GM21515 (cell line): Measurements from ENCODE around the gene ST8SIA4.
"Not testable (repeated sequence)": the region's sequence is repeated elsewhere in the genome, so short reads cannot be mapped to it uniquely, and the experiment has no call there.

Source experiments
- ATAC-seq: cut with Tn5 transposase; IDR thresholded peaks from one replicate; pipeline ENCODE4 v1.9.1; 2021; ENCODE audit not compliant: unreplicated experiment

ST8SIA4 gene

DNA sequence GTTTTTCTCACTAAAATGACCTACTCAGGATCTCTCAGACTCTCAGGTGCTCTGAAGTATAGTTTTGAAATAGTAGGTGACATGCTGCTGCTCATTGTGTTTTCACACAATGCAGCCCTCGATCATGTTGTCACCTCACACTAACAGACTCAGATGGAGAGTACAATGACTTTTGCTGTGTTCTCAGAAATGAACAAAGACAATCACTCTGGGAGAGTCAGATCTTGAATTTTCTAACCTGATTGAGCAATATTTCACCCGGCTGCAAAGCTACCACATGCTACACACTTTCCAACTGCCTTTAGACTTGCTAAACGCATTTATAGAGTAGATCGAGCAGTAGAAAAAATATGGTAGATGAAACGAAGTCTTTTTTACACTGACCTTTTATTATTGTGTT lies 113.4 kb downstream of the ST8SIA4 start:
- ATAC-seq: no peak

DNA sequence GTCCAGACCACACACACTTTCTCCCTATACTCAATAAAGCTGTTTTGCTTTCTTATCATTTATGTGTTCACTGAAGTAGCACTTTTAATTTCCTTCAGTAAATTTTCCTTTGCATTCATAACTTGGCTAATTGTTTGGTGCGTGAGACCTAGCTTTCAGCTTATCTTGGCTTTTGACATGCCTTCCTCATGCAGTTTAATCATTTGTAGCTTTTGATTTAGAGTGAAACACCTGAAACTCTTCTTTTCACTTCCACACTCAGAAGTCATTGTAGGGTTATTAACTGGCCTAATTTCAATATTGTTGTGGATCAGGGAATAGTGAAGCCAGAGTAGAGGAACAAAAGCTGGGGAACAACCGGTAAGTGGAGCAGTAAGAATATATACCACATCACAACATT lies 114.7 kb downstream of the ST8SIA4 start:
- ATAC-seq: no peak

DNA sequence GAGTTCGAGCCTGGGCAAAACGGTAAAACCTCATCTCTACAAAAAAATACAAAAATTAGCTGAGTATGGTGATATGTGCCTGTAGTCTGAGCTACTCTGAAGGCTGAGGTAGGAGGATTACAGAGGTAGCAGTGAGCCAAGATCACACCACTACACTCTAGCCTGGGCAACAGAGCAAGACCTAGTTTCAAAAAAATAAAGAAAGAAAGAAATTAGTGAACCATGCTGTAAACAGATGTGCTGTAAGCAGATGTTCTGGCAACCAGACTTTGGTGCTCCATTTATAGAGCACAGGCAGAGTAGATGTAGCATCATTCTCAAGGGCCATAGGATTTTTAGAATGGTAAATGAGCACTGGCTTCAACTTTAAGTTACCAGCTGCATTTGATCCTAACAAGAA lies 115.4 kb downstream of the ST8SIA4 start:
- ATAC-seq: peak; percentile 73

- ATAC-seq: not testable (repeated sequence)
Measured at GRCh38 chr5:100785536-100785935, 117.5 kb downstream of the ST8SIA4 start.

- peak; percentile 80 for ATAC-seq
Measured at GRCh38 chr5:100780376-100780870, 122.7 kb downstream of the ST8SIA4 start.

DNA sequence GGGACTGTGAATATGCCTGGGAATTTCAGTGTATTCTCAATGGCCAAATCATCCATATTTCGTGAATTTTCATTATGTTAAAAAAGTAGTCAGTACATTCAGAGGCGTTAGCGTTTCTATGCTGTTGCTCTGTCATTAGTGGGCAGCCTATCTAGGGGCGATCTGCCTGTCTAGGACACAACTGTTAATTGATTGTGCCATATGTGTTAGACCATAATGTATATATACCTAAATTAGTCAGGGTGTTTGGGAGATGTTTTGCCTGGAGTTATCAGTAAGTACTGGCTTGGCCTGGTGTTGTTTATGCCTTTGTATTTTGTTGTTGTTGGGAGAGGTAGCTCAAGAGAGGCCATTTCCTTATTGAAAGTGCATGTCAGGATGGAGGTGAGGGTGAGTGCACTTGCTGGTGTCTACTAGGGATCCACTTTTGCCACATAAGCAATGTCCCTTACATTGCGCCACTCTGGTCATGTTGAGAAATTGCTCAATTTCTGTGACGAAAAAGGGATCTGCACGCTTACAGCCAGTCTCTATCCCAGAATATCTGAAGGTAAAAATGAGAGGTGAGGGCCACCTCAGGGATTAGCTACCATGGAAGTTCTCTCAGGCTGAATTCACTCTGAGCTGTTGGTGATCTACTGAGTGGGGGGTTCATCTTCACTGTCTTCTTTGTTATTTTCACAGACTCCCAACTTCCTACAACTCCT lies 123.3 kb downstream of the ST8SIA4 start:
- ATAC-seq: peak; percentile 46

GRCh38 chr5:100777680-100778300 lies 125.3 kb downstream of the ST8SIA4 start:
- peak; percentile 80 for ATAC-seq

- ATAC-seq: no peak
Measured at GRCh38 chr5:100775533-100775855, 127.6 kb downstream of the ST8SIA4 start.

- no peak for ATAC-seq
Measured at GRCh38 chr5:100772548-100772947, 130.5 kb downstream of the ST8SIA4 start.

DNA sequence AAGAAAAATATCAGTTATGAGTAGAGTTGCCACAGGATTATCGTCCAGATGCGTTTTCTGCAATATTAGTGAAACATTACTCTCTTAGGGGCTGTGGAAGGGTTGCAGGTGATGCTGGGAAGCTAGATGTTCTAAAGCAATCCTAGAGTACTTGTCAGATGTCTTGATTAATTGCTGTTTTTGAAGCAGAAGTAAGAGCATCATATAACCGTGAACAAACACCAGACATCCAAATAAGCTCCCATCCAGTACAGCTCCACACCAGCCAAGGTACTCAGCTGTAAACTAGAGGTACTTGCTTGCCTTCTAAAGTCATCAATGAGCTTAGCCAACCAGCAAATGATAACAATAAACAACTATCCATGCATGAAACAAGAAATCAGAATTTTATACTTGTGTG lies 131.1 kb downstream of the ST8SIA4 start:
- no peak for ATAC-seq

- no peak for ATAC-seq
Measured at GRCh38 chr5:100771181-100771580, 131.9 kb downstream of the ST8SIA4 start.

- no peak for ATAC-seq
Measured at GRCh38 chr5:100768221-100768620, 134.9 kb downstream of the ST8SIA4 start.

DNA sequence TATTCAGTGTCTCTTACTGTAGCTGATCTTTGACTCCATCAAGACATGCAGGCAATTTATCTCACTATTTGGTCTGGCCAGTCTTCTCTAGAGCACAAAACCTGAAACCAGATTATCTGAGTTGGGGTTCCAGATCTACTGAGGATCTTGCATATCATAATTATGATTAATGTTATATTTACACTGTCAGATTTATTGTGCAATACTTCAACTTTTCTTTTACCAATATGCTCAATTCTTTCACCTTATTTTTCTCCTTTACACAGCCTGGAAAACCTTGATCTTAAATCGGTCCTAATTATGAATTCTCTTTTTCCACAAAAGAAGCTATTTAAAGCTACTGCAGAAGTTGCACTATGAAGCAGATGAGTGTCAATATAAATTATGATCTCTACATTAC lies 140.1 kb downstream of the ST8SIA4 start:
- ATAC-seq: no peak

GRCh38 chr5:100762108-100762507 lies 141.0 kb downstream of the ST8SIA4 start:
- no peak for ATAC-seq

DNA sequence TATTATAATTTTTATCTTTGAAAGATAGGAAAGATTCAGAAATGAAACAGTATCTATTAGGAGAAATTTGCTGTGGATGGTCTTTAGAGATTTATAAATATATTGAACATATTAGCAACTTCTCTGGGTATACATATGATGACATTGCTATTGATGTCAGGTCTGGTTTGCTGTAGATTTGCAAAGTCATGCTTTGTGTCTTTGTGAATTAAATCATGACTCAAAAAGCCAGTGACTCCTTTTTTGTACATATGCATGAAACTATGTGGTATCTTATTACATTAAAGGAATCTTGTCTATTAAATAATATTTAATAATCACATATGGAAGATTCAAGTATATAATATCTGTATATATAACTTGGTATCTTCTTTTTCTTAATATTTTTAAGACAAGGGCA lies 141.9 kb downstream of the ST8SIA4 start:
- no peak for ATAC-seq

DNA sequence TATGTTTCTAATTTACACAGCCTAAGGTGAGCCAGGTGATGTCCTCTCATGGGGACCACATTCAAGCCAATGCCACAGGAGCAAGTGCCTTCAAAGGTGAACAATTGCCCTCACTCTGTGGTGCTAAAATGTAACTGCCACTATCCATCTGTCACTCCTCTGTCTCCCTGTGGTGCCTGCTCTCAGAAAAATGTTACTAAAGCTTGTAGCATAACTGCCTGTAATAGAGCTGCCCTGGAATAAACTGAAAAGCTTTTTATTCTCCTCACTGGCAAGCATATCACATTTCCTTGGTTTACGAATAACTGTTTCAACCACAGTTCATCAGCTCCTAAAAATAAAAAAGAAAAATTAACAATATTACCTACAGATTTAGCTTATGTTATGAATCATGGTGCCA lies 142.4 kb downstream of the ST8SIA4 start:
- ATAC-seq: no peak

DNA sequence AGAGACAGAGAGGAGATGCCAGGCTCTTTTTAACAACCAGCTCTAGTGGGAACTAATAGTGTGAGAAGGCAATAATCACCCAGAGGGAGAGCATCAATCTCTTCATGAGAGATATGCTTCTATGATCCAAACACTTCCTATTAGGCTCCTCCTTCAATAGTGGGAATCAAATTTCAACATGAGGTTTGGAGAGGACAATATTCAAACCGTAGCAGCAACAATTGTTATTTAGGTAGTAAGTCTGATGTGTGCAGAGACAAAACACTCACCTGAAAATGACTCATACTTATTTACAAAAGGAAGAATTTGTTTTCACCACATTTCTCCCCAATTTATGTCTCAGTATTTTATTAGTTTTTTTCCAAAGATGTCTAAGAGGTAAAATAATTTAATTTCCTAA lies 144.3 kb downstream of the ST8SIA4 start:
- ATAC-seq: no peak

DNA sequence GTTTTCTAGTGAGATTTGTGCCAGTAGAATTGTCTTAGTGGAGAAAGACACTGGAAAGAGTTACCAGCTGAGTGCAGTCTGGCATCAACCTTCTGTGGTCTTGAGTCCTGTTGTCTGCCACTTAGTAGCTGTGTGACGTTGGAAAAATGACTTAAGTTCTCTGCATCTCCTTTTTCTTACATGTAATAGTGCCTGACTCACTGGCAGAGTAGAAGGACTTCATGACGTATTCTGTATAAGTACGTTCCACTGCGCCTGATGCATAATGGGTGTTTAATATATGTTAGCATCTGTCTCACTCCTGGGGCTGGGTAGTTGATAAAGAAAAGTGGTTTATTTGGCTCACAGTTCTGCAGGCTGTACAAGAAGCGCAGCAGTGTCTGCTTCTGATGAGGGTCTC lies 144.8 kb downstream of the ST8SIA4 start:
- ATAC-seq: no peak

GRCh38 chr5:100757618-100758017 lies 145.5 kb downstream of the ST8SIA4 start:
- ATAC-seq: no peak
